Glutamatergic neuron (in vitro differentiated cells): ENCODE results near the gene SMTNL1. TPM values are rescaled to one million over a fixed set of nuclear protein-coding genes. Genes with fewer than 3 reads are reported as not detected.
A peak's percentile ranks its signal among the peaks of the same experiment; 100 is the strongest.

Source experiments
- DNase-seq: peaks from one replicate; pipeline ENCODE4 v3.0.0; 2022
- H3K27ac Mint-ChIP-seq: one replicate; pipeline ENCODE4 v1.8.0; 2020; ENCODE audit warnings: mild to moderate bottlenecking, mixed read lengths, inconsistent platforms; ENCODE audit not compliant: unreplicated experiment
- H3K27me3 Mint-ChIP-seq: one replicate; pipeline ENCODE4 v1.8.0; 2020; ENCODE audit warnings: mild to moderate bottlenecking, moderate library complexity, mixed read lengths, inconsistent platforms; ENCODE audit not compliant: unreplicated experiment
- H3K36me3 Mint-ChIP-seq: one replicate; pipeline ENCODE4 v1.8.0; 2020; ENCODE audit warnings: mild to moderate bottlenecking, mixed read lengths, inconsistent platforms; ENCODE audit not compliant: unreplicated experiment
- H3K4me1 Mint-ChIP-seq: one replicate; pipeline ENCODE4 v1.8.0; 2020; ENCODE audit warnings: mild to moderate bottlenecking, low read depth, mixed read lengths, inconsistent platforms; ENCODE audit not compliant: unreplicated experiment
- H3K4me3 Mint-ChIP-seq: one replicate; pipeline ENCODE4 v1.8.0; 2020; ENCODE audit warnings: mild to moderate bottlenecking, mixed read lengths, inconsistent platforms; ENCODE audit not compliant: unreplicated experiment
- H3K9me3 Mint-ChIP-seq: one replicate; pipeline ENCODE4 v1.8.0; 2020; ENCODE audit warnings: mild to moderate bottlenecking, moderate library complexity, mixed read lengths, inconsistent platforms; ENCODE audit not compliant: unreplicated experiment
- total RNA-seq: library from RNA; stranded (reverse); fragmentation: NEBNext Ultra II Directional; extraction: Animal tissue kit (Norgen Biotek cat#: 25700); gene quantifications from one replicate; pipeline ENCODE4 v1.2.1, GENCODE V29; 2021; ENCODE audit not compliant: unreplicated experiment
- TF ChIP-seq, protein P1 (sequence below): fragments of 200-600 bp; sonication (generic); IDR thresholded peaks from one replicate; pipeline ENCODE4 v1.5.0; 2021; ENCODE audit not compliant: partially characterized antibody, unreplicated experiment

SMTNL1 gene
- total RNA-seq, 1 donor from 2014 or later = not detected

DNA sequence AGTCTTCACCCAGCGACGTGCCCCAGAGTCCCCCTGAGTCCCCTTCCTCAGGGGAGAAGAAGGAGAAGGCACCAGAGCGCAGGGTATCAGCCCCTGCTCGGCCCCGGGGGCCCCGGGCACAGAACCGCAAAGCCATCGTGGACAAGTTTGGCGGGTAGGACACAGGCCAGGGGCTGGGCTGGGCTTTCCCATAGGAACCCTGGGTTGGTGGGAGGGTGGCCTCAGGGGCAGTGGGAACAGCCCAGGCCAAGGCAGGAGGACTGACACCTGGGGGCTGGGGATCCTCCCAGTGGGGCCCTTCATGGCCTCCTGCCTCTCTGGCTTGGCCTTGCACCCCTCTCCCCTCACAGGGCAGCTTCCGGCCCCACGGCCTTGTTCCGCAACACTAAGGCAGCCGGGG, 8.5 kb downstream of the SMTNL1 start:
- no peak for DNase-seq
- Mint-ChIP-seq H3K27me3 (peaks cover 2% of the 10 kb centered on the region), H3K36me3 (no peaks in the 10 kb centered on the region), H3K4me1 (no peaks in the 10 kb centered on the region), H3K4me3 (no peak overlapping the region), H3K27ac (no peak overlapping the region), H3K9me3 (peaks cover 7% of the 10 kb centered on the region)
- TF ChIP-seq, protein P1, sequence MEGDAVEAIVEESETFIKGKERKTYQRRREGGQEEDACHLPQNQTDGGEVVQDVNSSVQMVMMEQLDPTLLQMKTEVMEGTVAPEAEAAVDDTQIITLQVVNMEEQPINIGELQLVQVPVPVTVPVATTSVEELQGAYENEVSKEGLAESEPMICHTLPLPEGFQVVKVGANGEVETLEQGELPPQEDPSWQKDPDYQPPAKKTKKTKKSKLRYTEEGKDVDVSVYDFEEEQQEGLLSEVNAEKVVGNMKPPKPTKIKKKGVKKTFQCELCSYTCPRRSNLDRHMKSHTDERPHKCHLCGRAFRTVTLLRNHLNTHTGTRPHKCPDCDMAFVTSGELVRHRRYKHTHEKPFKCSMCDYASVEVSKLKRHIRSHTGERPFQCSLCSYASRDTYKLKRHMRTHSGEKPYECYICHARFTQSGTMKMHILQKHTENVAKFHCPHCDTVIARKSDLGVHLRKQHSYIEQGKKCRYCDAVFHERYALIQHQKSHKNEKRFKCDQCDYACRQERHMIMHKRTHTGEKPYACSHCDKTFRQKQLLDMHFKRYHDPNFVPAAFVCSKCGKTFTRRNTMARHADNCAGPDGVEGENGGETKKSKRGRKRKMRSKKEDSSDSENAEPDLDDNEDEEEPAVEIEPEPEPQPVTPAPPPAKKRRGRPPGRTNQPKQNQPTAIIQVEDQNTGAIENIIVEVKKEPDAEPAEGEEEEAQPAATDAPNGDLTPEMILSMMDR = no peak

DNA sequence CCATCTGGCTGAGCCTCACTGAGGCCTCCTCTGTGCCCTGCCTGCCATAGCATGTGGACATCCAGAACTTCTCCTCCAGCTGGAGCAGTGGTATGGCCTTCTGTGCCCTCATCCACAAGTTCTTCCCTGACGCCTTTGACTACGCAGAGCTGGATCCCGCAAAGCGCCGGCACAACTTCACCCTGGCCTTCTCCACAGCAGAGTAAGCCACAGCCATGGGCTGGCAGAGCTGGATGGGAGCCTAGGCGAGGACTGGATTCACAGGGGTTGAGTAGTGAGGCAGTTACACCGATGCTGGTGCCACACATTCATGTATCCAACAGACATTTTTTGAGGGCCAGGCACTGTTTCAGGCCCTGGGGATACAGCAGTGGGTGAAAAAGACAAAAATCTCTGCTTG, 9.1 kb downstream of the SMTNL1 start:
- Mint-ChIP-seq H3K4me3 (no peak overlapping the region), H3K27ac (no peak overlapping the region), H3K9me3 (peaks cover 6% of the 10 kb centered on the region), H3K27me3 (peaks cover 2% of the 10 kb centered on the region), H3K4me1 (no peaks in the 10 kb centered on the region), H3K36me3 (no peaks in the 10 kb centered on the region)
- DNase-seq = no peak
- TF ChIP-seq, protein P1 = no peak

DNA sequence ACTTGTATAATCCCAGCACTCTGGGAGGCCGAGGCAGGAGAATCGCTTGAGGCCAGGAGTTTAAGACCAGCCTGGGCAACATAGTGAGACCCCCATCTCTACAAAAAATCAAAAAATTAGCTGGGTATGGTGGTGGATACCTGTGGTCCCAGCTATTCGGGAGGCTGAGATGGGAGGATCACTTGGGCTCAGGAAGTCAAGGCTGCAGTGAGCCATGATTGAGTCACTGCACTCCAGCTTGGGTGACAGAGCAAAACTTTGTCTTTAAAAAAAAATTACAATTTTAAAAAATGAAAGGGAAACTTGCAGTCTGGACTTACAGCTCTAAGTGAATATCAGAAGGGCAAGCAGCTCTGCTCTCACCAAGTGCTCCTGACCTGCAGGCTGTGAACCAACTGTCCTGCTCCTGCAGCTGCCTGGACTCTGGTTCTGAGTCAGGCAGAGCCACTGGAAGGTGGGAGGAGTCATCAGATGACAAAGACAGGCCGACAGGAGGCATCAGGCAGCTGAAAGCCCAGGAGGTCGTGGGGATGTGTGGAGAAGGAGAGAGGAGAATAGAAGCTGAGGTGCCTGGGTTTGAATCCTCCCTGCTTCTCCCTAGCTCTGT, 9.6 kb downstream of the SMTNL1 start:
- peaks cover 2% of the 10 kb centered on the region for H3K27me3 Mint-ChIP-seq
- TF ChIP-seq, protein P1 = no peak
- no peaks in the 10 kb centered on the region for H3K36me3 Mint-ChIP-seq
- H3K9me3 Mint-ChIP-seq = peaks cover 6% of the 10 kb centered on the region
- DNase-seq = peak; percentile 47
- H3K27ac Mint-ChIP-seq = peak overlapping the region; percentile 43
- H3K4me1 Mint-ChIP-seq = peaks cover 2% of the 10 kb centered on the region
- no peak overlapping the region for H3K4me3 Mint-ChIP-seq

DNA sequence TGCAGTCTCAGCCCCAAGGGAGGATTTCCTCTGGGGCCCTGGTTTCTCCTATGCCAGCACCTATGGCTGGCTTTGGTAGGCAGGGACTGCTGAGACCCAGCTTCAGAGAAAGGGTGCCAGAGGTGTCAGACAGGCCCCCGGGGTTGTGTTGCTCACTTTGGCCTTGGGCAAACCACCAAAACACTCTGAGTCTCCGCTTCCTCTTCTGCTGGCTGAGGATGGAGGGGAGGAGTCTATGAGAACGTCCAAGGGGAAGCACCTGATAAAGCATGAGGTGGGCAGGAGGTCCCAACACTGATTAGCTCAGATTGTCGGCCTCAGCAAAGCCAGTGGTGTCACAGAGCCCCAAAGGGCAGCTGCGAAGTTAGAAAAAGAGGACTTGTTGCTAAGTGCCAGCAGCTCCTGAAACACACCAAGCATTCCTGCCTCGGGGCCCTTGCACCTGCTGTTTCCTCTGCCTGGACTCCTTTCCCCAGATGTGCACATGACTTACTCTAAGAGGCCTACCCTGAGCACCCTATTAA, 10.5 kb downstream of the SMTNL1 start:
- no peak overlapping the region for H3K4me3 Mint-ChIP-seq
- H3K4me1 Mint-ChIP-seq = peaks cover 3% of the 10 kb centered on the region
- peaks cover 6% of the 10 kb centered on the region for H3K9me3 Mint-ChIP-seq
- no peak for DNase-seq
- no peak overlapping the region for H3K27ac Mint-ChIP-seq
- peaks cover 6% of the 10 kb centered on the region for H3K36me3 Mint-ChIP-seq
- peaks cover 3% of the 10 kb centered on the region for H3K27me3 Mint-ChIP-seq
- TF ChIP-seq, protein P1 = no peak

DNA sequence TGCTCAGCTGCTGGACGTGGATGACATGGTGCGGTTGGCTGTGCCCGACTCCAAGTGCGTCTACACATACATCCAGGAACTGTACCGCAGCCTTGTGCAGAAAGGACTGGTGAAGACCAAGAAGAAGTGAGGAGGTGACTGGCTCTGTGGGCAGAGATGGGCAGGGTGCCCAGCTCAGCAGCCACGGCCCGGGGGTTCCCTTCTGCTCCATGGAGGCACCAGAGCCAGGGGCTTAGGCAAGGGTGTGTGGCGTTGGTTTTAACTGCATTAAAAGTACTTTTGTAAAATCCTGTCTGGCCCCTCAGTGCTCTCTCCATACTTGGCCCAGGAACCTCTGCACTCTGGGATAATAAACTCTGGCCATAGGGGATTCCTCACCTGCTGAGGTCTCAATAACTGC, 12.6 kb downstream of the SMTNL1 start:
- DNase-seq = no peak

More for the DNA sequence above, 12.6 kb downstream of the SMTNL1 start:
- Mint-ChIP-seq H3K27ac (no peak overlapping the region), H3K27me3 (peaks cover 6% of the 10 kb centered on the region), H3K9me3 (peaks cover 3% of the 10 kb centered on the region), H3K4me1 (peaks cover 3% of the 10 kb centered on the region), H3K4me3 (no peak overlapping the region), H3K36me3 (peaks cover 6% of the 10 kb centered on the region)
- TF ChIP-seq, protein P1 = no peak
